GM21576 (cell line): ENCODE data around the gene TMA7B.
"Not testable (repeated sequence)": the region's sequence is repeated elsewhere in the genome, so short reads cannot be mapped to it uniquely, and the experiment has no call there.

ENCODE experiments used
- ATAC-seq: cut with Tn5 transposase; IDR thresholded peaks from one replicate; pipeline ENCODE4 v1.9.1; 2021; ENCODE audit warnings: mild to moderate bottlenecking, moderate library complexity; ENCODE audit not compliant: unreplicated experiment

TMA7B gene

GRCh38 chr22:39979048-39979447 lies 18.9 kb downstream of the TMA7B start:
- ATAC-seq: no peak

- ATAC-seq: no peak
Measured at GRCh38 chr22:39979458-39979857, 19.3 kb downstream of the TMA7B start.

DNA sequence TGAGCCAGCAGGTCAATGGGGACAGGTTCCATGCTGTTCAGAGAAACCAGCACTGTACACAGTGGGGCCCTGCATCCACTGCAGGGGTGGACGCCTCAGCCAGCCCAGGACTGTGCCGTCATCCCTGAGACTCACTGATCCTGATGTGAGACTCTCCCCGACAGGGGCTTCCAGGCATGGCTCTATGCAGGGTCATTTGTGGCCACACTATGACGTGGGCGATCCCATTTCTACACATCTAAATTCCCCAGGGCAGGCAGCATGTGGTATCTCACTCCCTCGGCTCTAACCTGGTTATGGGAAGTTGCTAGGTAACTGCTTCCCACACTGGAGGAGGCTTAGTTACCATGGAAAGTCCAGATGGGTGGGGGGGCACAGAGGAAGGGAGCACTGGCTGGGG lies 20.4 kb downstream of the TMA7B start:
- no peak for ATAC-seq

- no peak for ATAC-seq
Measured at GRCh38 chr22:39983346-39983745, 23.1 kb downstream of the TMA7B start.

DNA sequence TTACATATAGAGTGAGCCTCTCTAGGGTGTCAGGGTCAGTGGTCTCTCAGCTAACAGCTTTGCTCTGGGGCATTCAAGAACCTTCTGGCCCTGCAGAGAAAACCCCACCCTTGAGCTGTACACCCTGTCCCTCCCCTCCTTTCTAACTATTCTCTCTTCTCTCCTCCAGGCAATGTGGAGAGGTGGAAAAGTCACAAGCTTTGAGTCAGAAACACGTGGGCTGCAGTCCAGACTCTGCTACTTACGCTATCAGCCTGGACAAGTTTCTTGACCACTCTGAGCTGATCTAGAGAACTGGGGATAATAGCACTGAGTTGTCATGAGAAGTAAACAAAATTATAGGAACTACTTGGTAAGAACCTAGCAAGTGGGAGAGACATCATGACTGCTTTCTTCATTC lies 23.8 kb downstream of the TMA7B start:
- ATAC-seq: no peak

GRCh38 chr22:39984746-39985145 lies 24.5 kb downstream of the TMA7B start:
- ATAC-seq: no peak

- no peak for ATAC-seq
Measured at GRCh38 chr22:39985383-39986035, 25.3 kb downstream of the TMA7B start.

GRCh38 chr22:39988386-39989114 lies 28.4 kb downstream of the TMA7B start:
- no peak for ATAC-seq

GRCh38 chr22:39989633-39990032 lies 29.4 kb downstream of the TMA7B start:
- ATAC-seq: no peak

DNA sequence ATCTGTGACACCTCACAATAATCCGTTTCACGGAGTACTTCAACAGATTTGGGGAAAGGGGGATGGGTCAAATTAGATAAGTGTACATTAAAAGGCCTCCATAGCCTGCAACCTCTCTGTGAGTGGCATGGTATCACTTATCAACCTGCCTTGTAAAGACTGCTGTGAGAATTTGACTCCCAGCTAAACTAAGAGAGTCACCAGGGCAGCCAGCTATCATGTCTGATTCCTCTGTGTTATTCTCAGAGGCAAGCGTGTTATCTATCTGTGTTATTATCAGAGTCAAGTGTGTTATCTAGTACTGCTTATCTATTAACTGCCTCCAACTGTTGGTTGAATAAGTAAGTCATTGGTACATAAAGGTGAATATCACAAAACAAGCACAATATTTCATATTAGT lies 30.5 kb downstream of the TMA7B start:
- no peak for ATAC-seq

- ATAC-seq: no peak
Measured at GRCh38 chr22:39991159-39991860, 31.1 kb downstream of the TMA7B start.

DNA sequence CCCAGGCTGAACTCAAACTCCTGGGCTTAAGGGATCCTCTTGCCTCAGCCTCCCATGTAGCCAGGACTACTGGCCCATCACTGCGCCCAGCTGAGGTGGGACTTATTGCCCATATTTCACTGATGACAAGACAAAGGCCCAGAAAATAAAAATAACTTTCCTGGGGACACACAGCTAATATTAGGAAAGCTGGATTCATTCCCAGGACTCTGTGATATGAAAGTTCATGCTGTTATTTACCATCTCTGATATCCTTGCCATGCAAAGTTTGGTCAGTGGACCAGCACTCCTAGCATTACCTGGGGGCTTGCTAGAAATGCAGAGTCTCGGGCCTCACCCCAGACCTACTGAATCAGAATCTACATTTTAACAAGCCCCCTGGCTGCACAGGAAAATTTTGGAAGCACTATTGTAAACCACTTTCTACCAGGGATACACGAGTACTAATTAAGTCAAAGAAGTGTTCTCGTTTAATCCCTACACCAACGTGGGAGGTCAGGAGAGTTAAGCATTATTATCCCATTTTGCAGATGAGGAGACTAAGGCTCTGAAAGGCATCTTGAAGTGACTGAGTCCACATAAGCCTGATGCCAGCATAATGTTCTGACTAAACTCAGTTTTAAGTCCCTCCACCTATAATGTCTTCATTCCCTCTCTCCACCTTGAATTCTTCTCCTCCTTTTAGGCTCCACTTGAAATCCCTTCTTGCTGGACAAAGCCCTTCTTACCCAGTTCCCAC lies 32.1 kb downstream of the TMA7B start:
- no peak for ATAC-seq

DNA sequence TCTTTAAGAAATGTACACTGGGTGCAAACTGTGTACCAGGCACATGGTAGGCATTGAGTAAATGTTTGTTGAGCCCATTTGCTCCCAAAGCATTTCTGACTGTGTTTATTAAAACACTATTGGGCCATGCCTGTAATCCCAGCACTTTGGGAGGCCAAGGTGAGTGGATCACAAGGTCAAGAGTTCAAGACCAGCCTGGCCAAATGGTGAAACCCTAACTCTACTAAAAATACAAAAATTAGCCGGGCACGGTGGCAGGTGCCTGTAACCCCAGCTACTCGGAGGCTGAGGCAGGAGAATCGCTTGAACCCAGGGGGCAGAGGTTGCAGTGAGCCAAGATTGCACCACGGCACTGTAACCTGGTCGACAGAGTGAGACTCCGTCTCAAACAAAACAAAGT lies 32.7 kb downstream of the TMA7B start:
- not testable (repeated sequence) for ATAC-seq

- no peak for ATAC-seq
Measured at GRCh38 chr22:39994041-39994565, 33.9 kb downstream of the TMA7B start.

GRCh38 chr22:39994566-39995392 lies 34.6 kb downstream of the TMA7B start, which contains the start of gene FAM83F:
Gene FAM83F (plus strand): TSS chr22:39994954. CDS start chr22:39995043, 89 bp downstream.
- no peak for ATAC-seq

DNA sequence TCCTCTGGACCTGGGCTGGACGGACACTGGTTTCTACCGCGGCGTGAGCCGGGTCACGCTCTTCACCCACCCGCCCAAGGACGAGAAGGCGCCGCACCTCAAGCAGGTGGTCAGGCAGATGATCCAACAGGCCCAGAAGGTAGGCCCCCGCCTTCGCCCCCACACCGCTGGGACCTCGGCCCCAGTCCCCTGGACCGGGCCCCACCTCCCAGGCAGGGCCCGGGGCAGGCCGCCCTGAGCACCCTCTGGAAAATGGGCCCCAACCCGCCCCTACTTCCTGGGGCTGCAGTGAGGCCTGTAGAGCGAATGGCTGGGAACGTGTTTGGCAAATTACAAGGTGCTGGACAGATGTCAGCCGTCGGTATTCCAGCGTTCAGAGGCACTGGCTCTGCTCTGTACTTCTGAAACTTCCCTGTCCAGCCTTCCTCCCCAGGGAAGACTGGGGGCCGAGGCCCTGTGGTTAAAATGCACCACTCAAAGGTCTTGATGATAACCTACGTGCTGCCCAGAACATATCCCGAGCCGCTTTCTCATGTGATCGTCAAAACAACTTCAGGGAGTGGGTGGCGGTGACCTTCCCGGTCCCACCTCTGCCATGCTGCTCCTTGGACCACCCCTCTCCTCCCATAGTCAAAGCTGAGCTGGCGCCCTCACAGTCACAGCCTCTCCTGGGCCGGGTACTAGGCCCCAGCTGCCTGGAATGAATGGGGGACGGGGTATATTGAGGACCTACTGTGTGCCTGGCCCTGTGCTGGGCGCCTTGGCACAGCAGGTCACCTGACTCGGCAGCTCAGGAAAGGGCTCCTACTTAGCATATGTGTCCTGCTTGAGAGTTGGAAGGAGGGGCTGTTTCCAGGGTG lies 35.4 kb downstream of the TMA7B start:
- no peak for ATAC-seq

DNA sequence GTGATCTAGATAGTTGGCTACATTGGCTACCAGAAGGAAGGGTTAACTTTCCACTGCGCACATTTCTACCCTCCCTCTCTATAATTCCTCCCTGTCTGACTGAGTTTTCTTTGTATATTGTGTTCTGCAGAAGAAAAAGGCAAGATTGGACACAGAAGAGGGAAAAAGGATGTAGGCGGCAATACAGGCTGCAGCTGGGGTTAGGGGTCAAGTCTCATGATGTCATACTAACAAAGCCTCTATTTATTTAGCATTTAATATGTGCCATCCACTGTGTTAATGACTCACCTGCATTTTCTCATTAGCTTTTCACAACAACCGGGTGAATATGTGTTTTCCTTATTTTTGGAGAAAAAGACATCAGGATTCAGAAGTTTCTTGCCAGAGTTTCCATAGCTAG lies 36.5 kb downstream of the TMA7B start:
- no peak for ATAC-seq

DNA sequence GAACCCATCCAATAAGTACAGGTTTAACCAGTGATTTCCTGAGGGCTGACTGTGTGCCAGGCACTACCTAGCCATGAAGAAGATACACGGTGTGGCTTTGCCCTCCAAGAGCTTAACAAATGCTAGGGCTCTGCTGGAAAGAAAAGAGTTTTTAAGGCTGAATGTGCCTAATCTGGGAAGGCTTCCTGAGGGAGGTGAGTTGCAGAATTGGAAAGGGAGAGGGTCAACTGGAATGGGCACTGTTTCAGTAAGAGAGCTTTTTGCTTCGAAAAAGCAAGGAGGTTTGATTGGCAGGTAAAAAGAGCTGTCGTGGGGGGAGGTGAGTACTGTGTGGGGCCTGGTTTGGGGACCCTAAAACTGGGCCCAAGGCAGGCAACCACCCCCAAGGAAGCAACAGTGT lies 37.2 kb downstream of the TMA7B start:
- ATAC-seq: no peak
